HT-29 (cell line): ENCODE measurements around the gene TNFSF12. TPM values are rescaled to one million over a fixed set of nuclear protein-coding genes. Genes with fewer than 3 reads are reported as not detected.

Experiments
- DNase-seq: peaks from one replicate; pipeline ENCODE4 v3.0.0-alpha.2; 2015; ENCODE audit warnings: low spot score
- total RNA-seq: library from RNA; depleted of rRNA; stranded (reverse); fragments of >200 nt; shearing (Covaris generic); gene quantifications from 2 replicates; pipeline ENCODE4 v1.2.3, GENCODE V29; 2014

The TNFSF12 gene
- total RNA-seq, 1 experiment from 2014 or later: not detected

- DNase-seq: no peak
Observed at GRCh38 chr17:7570351-7570750, 21.5 kb downstream of the TNFSF12 start.

GRCh38 chr17:7572338-7572587 is 23.4 kb downstream of the TNFSF12 start:
- DNase-seq: no peak

- DNase-seq: peak; percentile 97
Observed at GRCh38 chr17:7572588-7573323, 23.9 kb downstream of the TNFSF12 start.

GRCh38 chr17:7573324-7574080 is 24.6 kb downstream of the TNFSF12 start:
- DNase-seq: peak; percentile 65

- DNase-seq: no peak
Observed at GRCh38 chr17:7574176-7574953, 25.5 kb downstream of the TNFSF12 start.

- no peak for DNase-seq
Observed at GRCh38 chr17:7575481-7575883, 26.6 kb downstream of the TNFSF12 start.

GRCh38 chr17:7575959-7576358 is 27.1 kb downstream of the TNFSF12 start:
- no peak for DNase-seq

GRCh38 chr17:7576432-7576937 is 27.6 kb downstream of the TNFSF12 start:
- DNase-seq: no peak

- DNase-seq: no peak
Observed at GRCh38 chr17:7577327-7578199, 28.7 kb downstream of the TNFSF12 start.

- peak; percentile 84 for DNase-seq
Observed at GRCh38 chr17:7579001-7579833, 30.4 kb downstream of the TNFSF12 start, which contains the start of gene CD68. Gene CD68 (plus strand): TSS chr17:7579638. CDS start chr17:7579678, 40 bp downstream.

- no peak for DNase-seq
Observed at GRCh38 chr17:7579834-7580603, 31.2 kb downstream of the TNFSF12 start.

GRCh38 chr17:7580604-7581575 is 32.0 kb downstream of the TNFSF12 start:
- DNase-seq: no peak

- no peak for DNase-seq
Observed at GRCh38 chr17:7582396-7583252, 33.8 kb downstream of the TNFSF12 start.

GRCh38 chr17:7583253-7584109 is 34.6 kb downstream of the TNFSF12 start, which contains the start of gene MPDU1:
Gene MPDU1 (plus strand): TSS chr17:7583852. CDS start chr17:7583863, 11 bp downstream.
- peak; percentile 87 for DNase-seq

- DNase-seq: peak; percentile 69
Observed at GRCh38 chr17:7586673-7587419, 38.0 kb downstream of the TNFSF12 start.
